GM13977 (cell line): ENCODE measurements around the gene ZNF236.

ENCODE experiments used
- DNase-seq: peaks from one replicate; pipeline ENCODE4 v3.0.0; 2012; ENCODE audit warnings: low spot score
- in situ Hi-C: fragments of 300-500 bp; cut with MboI; formaldehyde crosslinking; loops from one replicate; pipeline ENCODE4 v1.12.0; 2022; ENCODE audit warnings: low sequenced_read_pairs, low pct_unique_long_range_greater_than_20kb, mixed read lengths, inconsistent platforms; ENCODE audit not compliant: unreplicated experiment
- TF ChIP-seq, protein P1 (sequence below): IDR thresholded peaks from 2 replicates; pipeline ENCODE4 v1.5.1; 2012; ENCODE audit warnings: mild to moderate bottlenecking, control low read depth; ENCODE audit not compliant: insufficient read depth; ENCODE audit errors: extremely low read depth, missing control alignments

The ZNF236 gene

DNA sequence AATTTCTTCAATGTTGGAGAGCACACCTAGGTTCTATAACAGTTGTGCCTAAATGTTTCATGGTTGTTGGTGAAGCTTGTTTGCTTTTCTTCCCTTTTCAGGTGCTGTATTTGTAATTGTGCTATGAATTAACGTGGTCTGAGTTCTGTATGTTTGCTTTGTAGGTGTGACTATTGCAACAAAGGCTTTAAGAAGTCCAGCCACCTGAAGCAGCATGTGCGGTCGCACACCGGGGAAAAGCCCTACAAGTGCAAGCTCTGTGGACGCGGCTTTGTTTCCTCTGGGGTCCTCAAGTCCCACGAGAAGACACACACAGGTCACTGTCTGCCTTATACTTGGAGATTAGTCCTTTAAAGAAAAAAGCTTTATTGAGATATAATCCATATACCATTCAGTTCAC is 91.2 kb downstream of the ZNF236 start:
- in situ Hi-C loops, result no loop called here
- no peak for DNase-seq
- TF ChIP-seq, protein P1, sequence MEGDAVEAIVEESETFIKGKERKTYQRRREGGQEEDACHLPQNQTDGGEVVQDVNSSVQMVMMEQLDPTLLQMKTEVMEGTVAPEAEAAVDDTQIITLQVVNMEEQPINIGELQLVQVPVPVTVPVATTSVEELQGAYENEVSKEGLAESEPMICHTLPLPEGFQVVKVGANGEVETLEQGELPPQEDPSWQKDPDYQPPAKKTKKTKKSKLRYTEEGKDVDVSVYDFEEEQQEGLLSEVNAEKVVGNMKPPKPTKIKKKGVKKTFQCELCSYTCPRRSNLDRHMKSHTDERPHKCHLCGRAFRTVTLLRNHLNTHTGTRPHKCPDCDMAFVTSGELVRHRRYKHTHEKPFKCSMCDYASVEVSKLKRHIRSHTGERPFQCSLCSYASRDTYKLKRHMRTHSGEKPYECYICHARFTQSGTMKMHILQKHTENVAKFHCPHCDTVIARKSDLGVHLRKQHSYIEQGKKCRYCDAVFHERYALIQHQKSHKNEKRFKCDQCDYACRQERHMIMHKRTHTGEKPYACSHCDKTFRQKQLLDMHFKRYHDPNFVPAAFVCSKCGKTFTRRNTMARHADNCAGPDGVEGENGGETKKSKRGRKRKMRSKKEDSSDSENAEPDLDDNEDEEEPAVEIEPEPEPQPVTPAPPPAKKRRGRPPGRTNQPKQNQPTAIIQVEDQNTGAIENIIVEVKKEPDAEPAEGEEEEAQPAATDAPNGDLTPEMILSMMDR, result no peak

DNA sequence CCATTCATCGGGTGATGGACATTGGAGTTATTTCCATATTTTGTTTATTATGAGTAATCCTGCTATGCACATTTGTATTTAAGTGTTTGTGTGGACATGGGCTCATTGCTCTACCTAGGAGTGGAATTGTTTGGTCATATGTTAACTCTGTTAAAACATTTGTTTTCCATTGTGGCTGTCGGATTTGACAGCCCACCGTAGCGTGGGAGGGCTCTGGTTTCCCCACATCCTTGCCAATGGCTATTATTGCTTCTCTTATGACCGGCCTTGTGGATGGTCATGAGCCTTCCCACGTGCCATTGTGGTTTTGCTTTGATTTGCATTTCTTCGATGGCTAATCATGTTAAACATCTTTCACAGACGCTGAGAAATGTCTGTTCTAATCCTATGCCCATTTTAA is 92.0 kb downstream of the ZNF236 start:
- DNase-seq, result no peak
- TF ChIP-seq, protein P1, result no peak
- in situ Hi-C loops, result no loop called here

DNA sequence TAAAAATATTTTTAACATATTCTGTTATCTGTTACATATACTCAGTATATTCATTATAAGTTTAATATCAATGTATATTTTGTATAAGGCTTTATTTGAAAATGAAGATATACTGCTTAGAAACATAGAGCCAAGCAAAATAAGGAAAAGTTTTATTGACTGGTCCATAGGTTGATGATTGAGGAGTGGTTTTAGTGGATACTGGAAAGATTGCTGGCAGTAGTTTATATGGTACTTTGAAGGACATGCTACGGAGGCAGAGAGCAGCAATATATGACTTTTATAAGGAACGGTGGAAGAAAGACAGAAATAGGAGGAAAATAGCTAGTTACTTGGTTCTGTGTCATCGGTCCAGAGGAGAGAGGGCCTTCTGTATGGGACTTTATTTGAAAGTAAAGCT is 92.4 kb downstream of the ZNF236 start:
- in situ Hi-C loops, result no loop called here
- no peak for DNase-seq
- TF ChIP-seq, protein P1, result no peak

DNA sequence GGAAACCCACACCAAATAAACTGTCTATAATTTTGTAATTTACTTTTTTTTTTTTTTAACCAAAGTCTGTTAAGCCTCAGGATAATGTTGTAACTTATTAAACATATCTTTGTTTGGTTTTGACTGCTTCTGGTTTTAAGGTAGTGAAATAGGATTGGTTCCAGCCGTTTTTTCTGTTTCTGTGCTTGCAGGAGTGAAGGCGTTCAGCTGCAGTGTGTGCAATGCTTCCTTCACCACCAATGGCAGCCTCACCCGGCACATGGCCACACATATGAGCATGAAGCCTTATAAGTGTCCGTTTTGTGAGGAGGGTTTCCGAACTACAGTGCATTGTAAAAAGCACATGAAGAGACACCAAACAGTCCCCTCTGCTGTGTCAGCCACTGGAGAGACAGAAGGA is 93.1 kb downstream of the ZNF236 start:
- DNase-seq, result no peak
- TF ChIP-seq, protein P1, result no peak
- in situ Hi-C loops, result no loop called here

DNA sequence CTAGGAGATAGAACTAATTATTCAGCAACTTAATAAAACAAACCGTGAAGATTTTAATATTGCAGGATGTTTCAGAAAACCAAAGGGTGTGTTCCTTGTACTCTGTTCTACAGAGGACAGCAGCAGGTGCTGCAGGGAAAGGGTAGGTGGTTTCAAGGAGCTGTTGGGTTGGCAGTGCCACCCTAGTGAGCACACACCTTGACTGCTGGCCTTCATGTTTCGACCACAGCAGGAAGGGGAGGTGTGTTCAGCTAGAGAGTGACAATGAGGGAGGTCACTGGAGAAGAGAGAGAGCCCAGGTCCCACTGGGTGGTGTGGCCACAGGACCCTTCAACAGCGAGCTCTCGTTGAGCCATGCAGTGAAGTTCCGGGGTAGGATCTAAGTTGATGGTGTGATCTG is 98.6 kb downstream of the ZNF236 start:
- in situ Hi-C loops, result no loop called here
- TF ChIP-seq, protein P1, result no peak
- no peak for DNase-seq

DNA sequence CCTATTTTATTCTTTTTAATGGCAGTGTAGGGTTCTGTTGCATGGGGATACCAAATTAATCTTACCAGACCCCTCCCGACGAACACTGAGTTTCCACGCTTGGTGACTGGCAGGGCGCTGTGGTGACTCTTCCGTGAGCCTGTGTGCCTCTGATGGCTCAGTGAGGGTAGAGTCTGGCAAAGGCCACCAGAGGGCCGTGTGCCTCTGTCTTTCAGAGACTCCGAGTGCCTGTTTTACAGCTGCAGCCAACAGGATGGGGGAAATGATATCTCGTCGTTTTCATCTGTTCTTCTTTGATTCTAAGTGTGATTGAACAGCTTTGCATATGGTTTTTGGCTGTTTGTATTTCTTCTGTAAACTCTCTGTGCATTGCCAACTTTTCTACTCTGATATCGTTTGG is 99.8 kb downstream of the ZNF236 start:
- TF ChIP-seq, protein P1, result peak; percentile 90
- in situ Hi-C loops, result no loop called here
- peak; percentile 78 for DNase-seq
